Measurements from ENCODE around the gene SOX6.

- TF ChIP-seq CTCF (IDR thresholded peaks at IDR 0.05; ENCODE audit: low read length) (no peak), EZH2 (optimal IDR thresholded peaks at IDR 0.05; ENCODE audit: low read depth, low read length) (no peak)
Measured at GRCh38 chr11:15933886-15934625, 422.3 kb downstream of the SOX6 start.

All from MM.1S (cell line).